HepG2 (cell line): Measurements from ENCODE around the gene SCO1. TPM values are rescaled to one million over a fixed set of nuclear protein-coding genes. Genes with fewer than 3 reads are reported as not detected.

ENCODE experiments used
- ATAC-seq: fragments of 200-7000 bp; cut with Tn5 transposase; 3 replicates; pipeline ENCODE4 v1.9.1; 2020; ENCODE audit warnings: mild to moderate bottlenecking, moderate library complexity
- BruUV-seq: library from RNA; stranded (reverse); fragments of 400-500 nt; replicated peaks from 2 replicates; lab custom pipeline; 2021; lab: Mats Ljungman, UMichigan
- CTCF ChIA-PET: fragments of 300-600 bp; formaldehyde crosslinking; extraction: SDS; loops from one replicate; lab custom pipeline; 2021; ENCODE audit warnings: low total read pairs, inconsistent platforms, low intra/inter-chr PET ratio; lab: Yijun Ruan, JAX
- POLR2A ChIA-PET: fragments of 350-600 bp; sonication (Branson Sonifier 250); formaldehyde crosslinking; loops from one replicate; lab custom pipeline; 2020; ENCODE audit warnings: antibody characterized with exemption, inconsistent platforms; lab: Yijun Ruan, JAX
- DNase-seq: peaks from one replicate; pipeline ENCODE4 v3.0.0-alpha.2; 2015; ENCODE audit warnings: low spot score
- FAIRE-seq: peaks from 3 replicates; lab custom pipeline; 2011; peaks lifted over from hg19 to GRCh38; lab: Jason Lieb, UNC
- H2AFZ ChIP-seq: one replicate; pipeline ENCODE4 v1.6.1; 2011; ENCODE audit warnings: low read length, inconsistent platforms
- H3K27ac ChIP-seq: fragments of 300-600 bp; 3 replicates; pipeline ENCODE4 v1.8.0; 2011; ENCODE audit warnings: mixed run types, mild to moderate bottlenecking, mixed read lengths, low read length, inconsistent platforms; ENCODE audit not compliant: insufficient read depth; ENCODE audit errors: extremely low read length
- H3K27me3 ChIP-seq, 2 experiments: fragments of 200-600 bp in 1 of 2; 2 replicates in 1 of 2; 3 replicates in 1 of 2; pipeline versions ENCODE4 v1.6.0 to v1.8.0; 2011; ENCODE audit warnings: low read length in 2 of 2, mild to moderate bottlenecking in 2 of 2, moderate library complexity in 2 of 2, inconsistent platforms in 1 of 2; ENCODE audit not compliant: insufficient read depth in 2 of 2, control insufficient read depth in 1 of 2
- H3K36me3 ChIP-seq, 2 experiments: fragments of 200-600 bp in 1 of 2; replicated peaks in 1 of 2; 2 replicates in 1 of 2; 3 replicates in 1 of 2; pipeline versions ENCODE4 v1.5.1 to v1.8.0; 2011; ENCODE audit warnings: low read length in 2 of 2, inconsistent platforms in 1 of 2; ENCODE audit not compliant: insufficient read depth in 2 of 2, control insufficient read depth in 1 of 2
- H3K4me1 ChIP-seq: 2 replicates; pipeline ENCODE4 v1.5.1; 2012; ENCODE audit warnings: low read length, inconsistent platforms; ENCODE audit not compliant: insufficient read depth
- H3K4me2 ChIP-seq: 2 replicates; pipeline ENCODE4 v1.6.0; 2011; ENCODE audit warnings: low read depth, low read length, inconsistent platforms
- H3K4me3 ChIP-seq, 3 experiments: fragments of 200-600 bp in 1 of 3; sonication (generic), shearing (Covaris generic) in 1 of 3; replicated peaks in 1 of 3; 2 replicates each; pipeline ENCODE4 v1.5.1; 2011 to 2016; ENCODE audit warnings: low read length in 3 of 3, inconsistent platforms in 2 of 3, low read depth in 2 of 3, mild to moderate bottlenecking in 2 of 3, control low read depth in 1 of 3, mixed read lengths in 1 of 3; ENCODE audit not compliant: insufficient read depth in 1 of 3
- H3K79me2 ChIP-seq: one replicate; pipeline ENCODE4 v1.6.1; 2011; ENCODE audit warnings: low read length, inconsistent platforms; ENCODE audit not compliant: insufficient read depth
- H3K9ac ChIP-seq: 2 replicates; pipeline ENCODE4 v1.6.0; 2011; ENCODE audit warnings: mild to moderate bottlenecking, low read depth, low read length, inconsistent platforms; ENCODE audit not compliant: insufficient read depth
- H3K9me3 ChIP-seq: 2 replicates; pipeline ENCODE4 v1.5.1; 2012; ENCODE audit warnings: mild to moderate bottlenecking, low read length
- H4K20me1 ChIP-seq: 2 replicates; pipeline ENCODE4 v1.6.0; 2011; ENCODE audit warnings: inconsistent platforms, mild to moderate bottlenecking, low read length, moderate library complexity; ENCODE audit not compliant: insufficient read depth
- DNMT3B ChIP-seq: conservative IDR thresholded peaks from 2 replicates; pipeline ENCODE4 v1.6.1; 2016; ENCODE audit warnings: missing biosample characterization, control low read depth
- DPF2 ChIP-seq: sonication (generic); formaldehyde crosslinking; IDR thresholded peaks from 2 replicates; pipeline ENCODE4 v1.4.0; 2020; ENCODE audit warnings: mild to moderate bottlenecking, low read depth, missing genetic modification reagents, borderline replicate concordance
- MTF2 ChIP-seq: sonication (generic); formaldehyde crosslinking; IDR thresholded peaks from 2 replicates; pipeline ENCODE4 v1.5.0; 2020; ENCODE audit warnings: missing genetic modification reagents, borderline replicate concordance
- MYC ChIP-seq: sonication (generic); formaldehyde crosslinking; IDR thresholded peaks from 2 replicates; pipeline ENCODE4 v1.9.0; 2021; ENCODE audit warnings: missing genetic modification reagents, borderline replicate concordance
- POLR2G ChIP-seq: fragments of 200-400 bp; formaldehyde crosslinking; IDR thresholded peaks from 2 replicates; pipeline ENCODE4 v1.6.1; 2018; ENCODE audit warnings: mild to moderate bottlenecking, low read depth, low read length, moderate library complexity
- RXRA ChIP-seq: sonication (generic); formaldehyde crosslinking; IDR thresholded peaks from 2 replicates; pipeline ENCODE4 v1.5.1; 2020; ENCODE audit warnings: missing genetic modification reagents
- STAT5B ChIP-seq: sonication (generic); formaldehyde crosslinking; IDR thresholded peaks from 2 replicates; pipeline ENCODE4 v1.4.0; 2020; ENCODE audit warnings: missing genetic modification reagents
- TRIM24 ChIP-seq: sonication (generic); formaldehyde crosslinking; IDR thresholded peaks from 2 replicates; pipeline ENCODE4 v1.8.0; 2022; ENCODE audit warnings: mild to moderate bottlenecking, missing genetic modification reagents
- ZMYM4 ChIP-seq: sonication (generic); formaldehyde crosslinking; IDR thresholded peaks from 2 replicates; pipeline ENCODE4 v1.8.1; 2023; ENCODE audit warnings: mild to moderate bottlenecking, missing genetic modification reagents
- ZNF12 ChIP-seq: sonication (generic); formaldehyde crosslinking; IDR thresholded peaks from 2 replicates; pipeline ENCODE4 v1.5.0; 2020; ENCODE audit warnings: missing genetic modification reagents
- ZNF234 ChIP-seq: sonication (generic); formaldehyde crosslinking; conservative IDR thresholded peaks from 2 replicates; pipeline ENCODE4 v1.5.1; 2020; ENCODE audit warnings: mild to moderate bottlenecking, missing genetic modification reagents
- ZNF256 ChIP-seq: sonication (generic); formaldehyde crosslinking; conservative IDR thresholded peaks from 2 replicates; pipeline ENCODE4 v1.4.0; 2020; ENCODE audit warnings: missing genetic modification reagents
- ZNF274 ChIP-seq: sonication (generic); formaldehyde crosslinking; IDR thresholded peaks from 2 replicates; pipeline ENCODE4 v1.5.1; 2020; ENCODE audit warnings: mild to moderate bottlenecking, missing genetic modification reagents
- ZNF501 ChIP-seq: sonication (generic); formaldehyde crosslinking; IDR thresholded peaks from 2 replicates; pipeline ENCODE4 v1.5.1; 2020; ENCODE audit warnings: mild to moderate bottlenecking, moderate library complexity, missing genetic modification reagents
- ZNF558 ChIP-seq: sonication (generic); formaldehyde crosslinking; IDR thresholded peaks from 2 replicates; pipeline ENCODE4 v1.9.0; 2022; ENCODE audit warnings: mild to moderate bottlenecking, missing genetic modification reagents, borderline replicate concordance
- ZNF562 ChIP-seq: sonication (generic); formaldehyde crosslinking; IDR thresholded peaks from 2 replicates; pipeline ENCODE4 v1.8.0; 2022; ENCODE audit warnings: missing genetic modification reagents, borderline replicate concordance
- ZNF891 ChIP-seq: sonication (generic); formaldehyde crosslinking; IDR thresholded peaks from 2 replicates; pipeline ENCODE4 v1.5.0; 2020; ENCODE audit warnings: mild to moderate bottlenecking, missing genetic modification reagents
- WGBS: methylation state at CpG from one replicate; pipeline ENCODE4 v1.1.6; 2017; ENCODE audit warnings: low lambda C conversion rate; 5-methylcytosine and 5-hydroxymethylcytosine counted together
- in situ Hi-C: cut with HindIII; loops from 2 replicates; pipeline ENCODE4 v1.10.0; 2017; ENCODE audit warnings: low pct_unique_long_range_greater_than_20kb; ENCODE audit not compliant: extremely low pct_ligation_motif_present
- intact Hi-C: fragments of 100-400 bp; cut with micrococcal nuclease; formaldehyde crosslinking; loops from one replicate; pipeline ENCODE4 v1.10.0; 2022; ENCODE audit not compliant: unreplicated experiment
- polyA plus RNA-seq, 8 experiments: library from polyadenylated mRNA; depleted of rRNA in 3 of 8; stranded (reverse) in 7 of 8; unstranded in 1 of 8; fragments of >200 nt; fragmentation: Illumina TruSeq in 4 of 8; extraction: Trizol in 4 of 8; gene quantifications; 2 replicates each; pipeline versions ENCODE4 v1.2.1 to v1.2.3, GENCODE V29; 2011 to 2016; ENCODE audit warnings: low read depth in 4 of 8, missing spikeins in 1 of 8, mixed read lengths in 1 of 8; ENCODE audit not compliant: insufficient read depth in 1 of 8
- total RNA-seq, 5 experiments: library from RNA; depleted of rRNA; stranded (reverse); fragments of >200 nt; fragmentation: Illumina TruSeq; extraction: Trizol; gene quantifications; 2 replicates each; pipeline ENCODE4 v1.2.3, GENCODE V29; 2016; ENCODE audit warnings: low read depth in 1 of 5
- TF ChIP-seq, protein P1 (sequence below): sonication (generic); formaldehyde crosslinking; IDR thresholded peaks from 2 replicates; pipeline ENCODE4 v1.8.1; 2023; ENCODE audit warnings: mild to moderate bottlenecking, missing genetic modification reagents
- TF ChIP-seq, protein P2 (sequence below): sonication (generic); formaldehyde crosslinking; IDR thresholded peaks from 2 replicates; pipeline ENCODE4 v1.5.0; 2020; ENCODE audit warnings: mild to moderate bottlenecking, missing genetic modification reagents
- TF ChIP-seq, protein P3 (sequence below): sonication (generic); formaldehyde crosslinking; IDR thresholded peaks from 2 replicates; pipeline ENCODE4 v1.5.1; 2020; ENCODE audit warnings: missing genetic modification reagents, mild to moderate bottlenecking, borderline replicate concordance

SCO1 gene
- total and polyA plus RNA-seq, 2 of the 13 experiments (the other 11 are each of a cell fraction or from before 2014, with no cell fraction given), result 11.4 to 50.3 TPM

DNA sequence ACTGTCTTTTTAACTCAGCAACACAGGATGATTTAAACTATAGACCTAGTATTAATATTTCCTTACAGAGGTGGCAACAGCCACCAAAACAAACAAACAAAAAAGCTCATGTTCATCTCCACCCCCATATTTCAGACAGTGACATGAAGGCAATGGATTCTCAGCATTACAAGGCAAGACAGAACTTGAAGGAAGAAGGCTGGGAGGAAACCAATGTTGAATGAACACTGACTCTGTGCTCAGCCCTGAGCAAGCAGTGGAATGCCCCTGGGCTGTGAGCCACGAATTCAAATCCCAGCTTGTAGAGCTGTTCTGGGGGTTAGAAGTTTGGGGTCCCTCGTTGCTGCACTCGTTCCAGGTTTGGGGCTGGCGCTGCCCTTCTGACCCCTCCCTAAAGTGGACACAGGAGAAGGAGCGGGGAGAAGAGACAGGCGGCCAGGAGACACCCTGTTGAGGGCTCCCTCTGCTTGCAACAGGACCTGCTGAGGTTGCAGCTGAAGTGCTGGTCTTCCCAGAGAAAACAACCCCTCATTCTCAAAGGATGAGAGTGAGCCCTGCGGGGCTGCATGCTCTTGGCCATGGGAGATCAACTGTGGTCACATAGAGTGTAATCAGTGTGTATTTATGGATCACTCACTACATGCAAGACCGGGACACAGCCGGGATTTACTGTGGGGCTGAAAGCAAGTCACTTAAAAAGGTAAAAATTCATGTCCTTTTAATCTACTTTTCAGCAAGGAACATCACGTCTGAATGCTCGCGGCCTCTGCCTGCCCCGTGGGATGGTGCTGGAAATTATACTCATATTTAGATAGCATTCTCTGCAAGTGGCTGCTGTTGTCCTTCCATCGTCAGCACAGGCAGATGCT lies 74.5 kb downstream of the SCO1 start:
- Histone ChIP-seq H3K9me3 (no peaks in the 10 kb centered on the region), H3K4me3 (no peak overlapping the region), H4K20me1 (no peaks in the 10 kb centered on the region), H3K27ac (no peak overlapping the region), H3K9ac (no peak overlapping the region), H3K4me2 (no peak overlapping the region), H3K36me3 (no peaks in the 10 kb centered on the region), H3K27me3 (peaks cover 0 to 5% of the 10 kb centered on the region in 2 experiments; a peak in 2 of 5 replicates), H2AFZ (no peak overlapping the region), H3K4me1 (no peaks in the 10 kb centered on the region), H3K79me2 (no peaks in the 10 kb centered on the region)
- DNase-seq (no peak), FAIRE-seq (no peak), ATAC-seq (no peak)
- POLR2A ChIA-PET, result no interaction called here
- WGBS, result 38% methylated on average over 11 of the region's 14 CpGs
- intact Hi-C loops, result no loop called here
- no peak for TF ChIP-seq ZNF234
- TF ChIP-seq POLR2G, result no peak
- no peak for TF ChIP-seq ZNF558 (CRISPR knock-in tag)
- no peak for TF ChIP-seq ZNF12 (CRISPR knock-in tag)
- TF ChIP-seq, protein P1, sequence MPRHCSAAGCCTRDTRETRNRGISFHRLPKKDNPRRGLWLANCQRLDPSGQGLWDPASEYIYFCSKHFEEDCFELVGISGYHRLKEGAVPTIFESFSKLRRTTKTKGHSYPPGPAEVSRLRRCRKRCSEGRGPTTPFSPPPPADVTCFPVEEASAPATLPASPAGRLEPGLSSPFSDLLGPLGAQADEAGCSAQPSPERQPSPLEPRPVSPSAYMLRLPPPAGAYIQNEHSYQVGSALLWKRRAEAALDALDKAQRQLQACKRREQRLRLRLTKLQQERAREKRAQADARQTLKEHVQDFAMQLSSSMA, result no peak
- TF ChIP-seq, protein P2, sequence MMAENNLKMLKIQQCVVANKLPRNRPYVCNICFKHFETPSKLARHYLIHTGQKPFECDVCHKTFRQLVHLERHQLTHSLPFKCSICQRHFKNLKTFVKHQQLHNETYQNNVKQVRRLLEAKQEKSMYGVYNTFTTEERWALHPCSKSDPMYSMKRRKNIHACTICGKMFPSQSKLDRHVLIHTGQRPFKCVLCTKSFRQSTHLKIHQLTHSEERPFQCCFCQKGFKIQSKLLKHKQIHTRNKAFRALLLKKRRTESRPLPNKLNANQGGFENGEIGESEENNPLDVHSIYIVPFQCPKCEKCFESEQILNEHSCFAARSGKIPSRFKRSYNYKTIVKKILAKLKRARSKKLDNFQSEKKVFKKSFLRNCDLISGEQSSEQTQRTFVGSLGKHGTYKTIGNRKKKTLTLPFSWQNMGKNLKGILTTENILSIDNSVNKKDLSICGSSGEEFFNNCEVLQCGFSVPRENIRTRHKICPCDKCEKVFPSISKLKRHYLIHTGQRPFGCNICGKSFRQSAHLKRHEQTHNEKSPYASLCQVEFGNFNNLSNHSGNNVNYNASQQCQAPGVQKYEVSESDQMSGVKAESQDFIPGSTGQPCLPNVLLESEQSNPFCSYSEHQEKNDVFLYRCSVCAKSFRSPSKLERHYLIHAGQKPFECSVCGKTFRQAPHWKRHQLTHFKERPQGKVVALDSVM (CRISPR knock-in tag), result no peak
- no peak for TF ChIP-seq MTF2 (CRISPR knock-in tag)
- TF ChIP-seq MYC (CRISPR knock-in tag), result no peak
- TF ChIP-seq ZNF274 (CRISPR knock-in tag), result no peak
- TF ChIP-seq ZNF256 (CRISPR knock-in tag), result no peak
- TF ChIP-seq ZMYM4 (CRISPR knock-in tag), result no peak
- no peak for TF ChIP-seq ZNF891 (CRISPR knock-in tag)
- TF ChIP-seq DPF2, result no peak
- no peak for TF ChIP-seq DNMT3B
- no peak for TF ChIP-seq ZNF562 (CRISPR knock-in tag)
- TF ChIP-seq ZNF501 (CRISPR knock-in tag), result no peak
- TF ChIP-seq STAT5B (CRISPR knock-in tag), result no peak
- TF ChIP-seq, protein P3, sequence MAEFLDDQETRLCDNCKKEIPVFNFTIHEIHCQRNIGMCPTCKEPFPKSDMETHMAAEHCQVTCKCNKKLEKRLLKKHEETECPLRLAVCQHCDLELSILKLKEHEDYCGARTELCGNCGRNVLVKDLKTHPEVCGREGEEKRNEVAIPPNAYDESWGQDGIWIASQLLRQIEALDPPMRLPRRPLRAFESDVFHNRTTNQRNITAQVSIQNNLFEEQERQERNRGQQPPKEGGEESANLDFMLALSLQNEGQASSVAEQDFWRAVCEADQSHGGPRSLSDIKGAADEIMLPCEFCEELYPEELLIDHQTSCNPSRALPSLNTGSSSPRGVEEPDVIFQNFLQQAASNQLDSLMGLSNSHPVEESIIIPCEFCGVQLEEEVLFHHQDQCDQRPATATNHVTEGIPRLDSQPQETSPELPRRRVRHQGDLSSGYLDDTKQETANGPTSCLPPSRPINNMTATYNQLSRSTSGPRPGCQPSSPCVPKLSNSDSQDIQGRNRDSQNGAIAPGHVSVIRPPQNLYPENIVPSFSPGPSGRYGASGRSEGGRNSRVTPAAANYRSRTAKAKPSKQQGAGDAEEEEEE (CRISPR knock-in tag), result no peak
- no peak for TF ChIP-seq RXRA
- no peak for TF ChIP-seq TRIM24 (CRISPR knock-in tag)
- in situ Hi-C loops, result no loop called here
- BruUV-seq, result no TSS peak
- CTCF ChIA-PET, result no interaction called here
